B cell (primary cell): ENCODE results near the gene XRRA1.

Experiments
- CTCF ChIP-seq: fragments of 200-600 bp; IDR thresholded peaks from one replicate; pipeline ENCODE4 v1.8.0; 2022; ENCODE audit warnings: antibody characterized with exemption, mild to moderate bottlenecking
- EZH2 ChIP-seq: IDR thresholded peaks from 2 replicates; pipeline ENCODE4 v1.6.1; 2012; ENCODE audit warnings: borderline replicate concordance, low read depth, mild to moderate bottlenecking, moderate library complexity, low read length; ENCODE audit not compliant: insufficient read depth, poor library complexity, severe bottlenecking

GRCh38 chr11:74853223-74853622 is 95.7 kb downstream of the XRRA1 start:
- TF ChIP-seq CTCF, result no peak
- TF ChIP-seq EZH2, result no peak
